AG04450 (cell line): ENCODE results near the gene ITGBL1. TPM values are rescaled to one million over a fixed set of nuclear protein-coding genes. Genes with fewer than 3 reads are reported as not detected.

Experiments
- CTCF ChIA-PET: fragments of 300-600, 350-600 bp; formaldehyde crosslinking; extraction: SDS; loops from one replicate; lab custom pipeline; 2022; ENCODE audit warnings: antibody characterized with exemption, inconsistent platforms; lab: Charles Lee
- POLR2A ChIA-PET: fragments of 350-600 bp; formaldehyde crosslinking; extraction: SDS; loops from one replicate; lab custom pipeline; 2021; ENCODE audit warnings: antibody characterized with exemption, inconsistent platforms; lab: Yijun Ruan, JAX
- DNase-seq: peaks from one replicate; pipeline ENCODE4 v3.0.0-alpha.2; 2011; ENCODE audit warnings: low read depth, low spot score
- H3K27ac ChIP-seq: one replicate; pipeline ENCODE4 v1.5.1; 2012; ENCODE audit warnings: low read depth, low read length, control low read depth
- H3K27me3 ChIP-seq: one replicate; pipeline ENCODE4 v1.6.0; 2012; ENCODE audit warnings: low read length; ENCODE audit not compliant: control insufficient read depth, insufficient read depth
- H3K4me3 ChIP-seq: 2 replicates; pipeline ENCODE4 v1.5.1; 2011; ENCODE audit warnings: mild to moderate bottlenecking, low read depth, low read length, control low read depth
- H3K9me3 ChIP-seq: 2 replicates; pipeline ENCODE4 v1.5.1; 2012; ENCODE audit warnings: low read length; ENCODE audit not compliant: control insufficient read depth, insufficient read depth
- CTCF ChIP-seq: IDR thresholded peaks from 2 replicates; pipeline ENCODE4 v1.5.1; 2011; ENCODE audit warnings: low read depth, low read length, control low read depth, inconsistent platforms
- polyA plus RNA-seq: library from polyadenylated mRNA; depleted of rRNA; stranded (reverse); fragments of >200 nt; gene quantifications from 2 replicates; pipeline ENCODE4 v1.2.3, GENCODE V29; 2011

ITGBL1 gene
- polyA plus RNA-seq, 1 experiment, result 17.1 TPM

- no peak overlapping the region for H3K4me3 ChIP-seq
- TF ChIP-seq CTCF, result no peak
- no peak overlapping the region for H3K27ac ChIP-seq
- no peaks in the 10 kb centered on the region for H3K27me3 ChIP-seq
- no peaks in the 10 kb centered on the region for H3K9me3 ChIP-seq
- CTCF ChIA-PET, result no interaction called here
- DNase-seq, result no peak
- POLR2A ChIA-PET, result no interaction called here
Observed at GRCh38 chr13:101579281-101579802, 126.9 kb downstream of the ITGBL1 start.

- POLR2A ChIA-PET, result interaction anchor here (1.0 kb wide), 1 partner anchor 57 kb away, joined by 3 read pairs; no protein-coding TSS in a partner anchor
Observed at GRCh38 chr13:101584331-101584730, 131.9 kb downstream of the ITGBL1 start.

GRCh38 chr13:101590479-101590878, 138.0 kb downstream of the ITGBL1 start:
- no peak for DNase-seq
- Histone ChIP-seq H3K27me3 (no peaks in the 10 kb centered on the region), H3K4me3 (no peak overlapping the region), H3K9me3 (no peaks in the 10 kb centered on the region), H3K27ac (no peak overlapping the region)
- ChIA-PET CTCF (no interaction called here), POLR2A (no interaction called here)
- TF ChIP-seq CTCF, result no peak

More at GRCh38 chr13:101584331-101584730, 131.9 kb downstream of the ITGBL1 start:
- no peak for DNase-seq
- Histone ChIP-seq H3K9me3 (no peaks in the 10 kb centered on the region), H3K27me3 (no peaks in the 10 kb centered on the region), H3K27ac (no peak overlapping the region), H3K4me3 (no peak overlapping the region)
- CTCF ChIA-PET, result no interaction called here
- no peak for TF ChIP-seq CTCF

GRCh38 chr13:101594936-101595335, 142.5 kb downstream of the ITGBL1 start:
- Histone ChIP-seq H3K9me3 (no peaks in the 10 kb centered on the region), H3K27ac (no peak overlapping the region), H3K4me3 (no peak overlapping the region), H3K27me3 (no peaks in the 10 kb centered on the region)
- no peak for TF ChIP-seq CTCF
- ChIA-PET CTCF (no interaction called here), POLR2A (no interaction called here)
- no peak for DNase-seq

GRCh38 chr13:101596803-101597202, 144.3 kb downstream of the ITGBL1 start:
- DNase-seq, result no peak
- no peak for TF ChIP-seq CTCF
- no peaks in the 10 kb centered on the region for H3K9me3 ChIP-seq
- H3K27me3 ChIP-seq, result no peaks in the 10 kb centered on the region
- H3K4me3 ChIP-seq, result no peak overlapping the region
- POLR2A ChIA-PET, result no interaction called here
- H3K27ac ChIP-seq, result no peak overlapping the region
- CTCF ChIA-PET, result no interaction called here
